GM18861 (cell line): Measurements from ENCODE around the gene CNDP2.
"Not testable (repeated sequence)": the region's sequence is repeated elsewhere in the genome, so short reads cannot be mapped to it uniquely, and the experiment has no call there.

Experiments
- ATAC-seq: cut with Tn5 transposase; IDR thresholded peaks from one replicate; pipeline ENCODE4 v1.9.1; 2021; ENCODE audit not compliant: unreplicated experiment

Gene CNDP2

DNA sequence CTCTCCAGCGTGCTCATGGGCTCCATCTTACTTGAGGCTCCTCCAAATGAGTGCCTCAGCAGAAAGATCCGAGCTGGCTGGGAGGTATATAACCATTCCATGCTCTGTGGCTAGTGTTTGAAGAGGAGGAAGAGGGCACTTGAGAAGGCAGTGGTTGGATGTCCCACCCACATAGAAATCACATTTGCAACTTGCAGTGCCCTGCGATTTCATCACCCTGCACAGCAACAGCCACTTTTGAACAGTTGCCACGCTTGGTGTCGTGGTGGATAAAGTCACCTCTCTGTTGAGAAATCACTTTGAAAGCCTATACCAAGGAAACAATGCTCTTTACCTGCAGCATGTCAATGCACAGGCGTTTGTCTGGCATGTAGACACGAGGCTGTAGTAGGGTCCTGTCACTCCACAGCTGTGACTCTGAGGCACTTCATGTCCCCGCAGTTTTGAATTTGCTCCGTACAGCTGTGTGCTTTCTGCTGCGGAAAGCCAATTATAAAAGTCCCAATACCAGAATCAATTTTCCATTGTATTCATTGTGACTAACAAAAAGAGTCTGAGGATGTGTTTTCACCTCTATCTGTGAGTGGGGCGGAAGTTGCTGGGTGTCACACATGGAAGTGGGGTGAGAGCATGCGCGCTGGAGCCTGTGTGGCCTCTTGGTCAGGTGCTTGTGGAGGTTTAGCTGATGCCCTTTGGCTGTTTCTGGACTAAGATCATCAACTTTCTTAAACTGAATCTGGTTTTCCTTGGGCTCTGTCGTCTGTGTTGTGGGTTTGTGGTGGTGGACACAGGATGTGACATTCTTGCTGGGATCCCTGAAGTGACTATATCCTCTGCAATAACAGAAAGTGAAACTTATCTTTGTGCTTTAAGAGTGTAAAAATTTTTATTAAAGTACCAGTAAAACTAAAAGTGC lies 2.8 kb downstream of the CNDP2 start:
- ATAC-seq, result peak; percentile 37

DNA sequence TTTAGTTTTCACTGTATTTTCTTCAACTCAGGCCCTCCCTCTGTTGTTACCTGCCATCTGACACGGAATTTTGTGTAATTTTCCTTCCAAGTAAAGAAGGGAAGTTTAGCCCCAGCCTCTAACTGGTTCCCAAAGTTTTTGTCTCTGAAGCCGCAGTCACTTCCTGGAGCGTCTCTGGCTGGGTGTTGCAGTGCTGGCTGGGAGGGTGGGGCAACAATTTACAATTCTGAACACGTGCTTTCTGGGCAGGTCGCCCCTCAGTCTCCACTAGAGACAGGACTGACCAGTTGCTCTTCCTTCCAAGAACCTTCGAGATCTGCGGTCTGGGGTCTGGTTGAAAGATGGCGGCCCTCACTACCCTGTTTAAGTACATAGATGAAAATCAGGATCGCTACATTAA lies 3.5 kb downstream of the CNDP2 start:
- peak; percentile 31 for ATAC-seq

DNA sequence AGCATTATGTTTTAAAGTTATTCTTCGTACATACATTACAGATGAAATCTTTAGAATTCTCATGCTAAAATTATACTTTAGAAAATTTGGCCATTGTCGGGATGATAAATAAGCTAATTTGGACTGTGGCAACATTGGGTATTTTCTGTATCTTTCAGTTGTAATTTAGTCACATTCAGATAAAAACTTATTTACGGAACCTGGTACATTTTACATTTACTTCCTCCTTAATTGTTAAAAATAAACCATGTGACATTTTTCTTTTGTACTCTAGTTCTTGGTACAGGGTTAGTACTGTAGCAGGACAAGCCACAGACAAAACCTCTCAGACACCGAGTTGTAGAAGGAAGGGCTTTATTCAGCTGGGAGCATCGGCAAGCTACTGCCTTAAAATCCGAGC lies 4.2 kb downstream of the CNDP2 start:
- no peak for ATAC-seq

DNA sequence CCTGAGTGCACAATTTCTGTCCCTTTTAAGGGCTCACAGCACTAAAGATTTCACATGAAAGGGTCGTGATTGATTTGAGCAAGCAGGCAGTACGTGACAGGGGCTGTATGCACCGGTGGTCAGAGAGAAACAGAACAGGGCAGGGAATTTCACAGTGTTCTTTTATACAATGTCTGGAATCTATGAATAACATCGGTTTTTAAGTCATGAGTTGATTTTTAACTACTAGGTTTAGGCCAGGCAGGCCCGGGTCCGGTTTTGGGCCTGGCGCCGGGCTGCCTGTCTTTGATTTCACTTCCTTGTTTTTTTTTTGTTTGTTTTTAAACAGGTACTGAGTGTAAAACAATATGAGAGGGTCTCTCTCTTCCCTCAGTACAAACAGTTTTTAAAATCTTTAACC lies 4.6 kb downstream of the CNDP2 start:
- not testable (repeated sequence) for ATAC-seq

DNA sequence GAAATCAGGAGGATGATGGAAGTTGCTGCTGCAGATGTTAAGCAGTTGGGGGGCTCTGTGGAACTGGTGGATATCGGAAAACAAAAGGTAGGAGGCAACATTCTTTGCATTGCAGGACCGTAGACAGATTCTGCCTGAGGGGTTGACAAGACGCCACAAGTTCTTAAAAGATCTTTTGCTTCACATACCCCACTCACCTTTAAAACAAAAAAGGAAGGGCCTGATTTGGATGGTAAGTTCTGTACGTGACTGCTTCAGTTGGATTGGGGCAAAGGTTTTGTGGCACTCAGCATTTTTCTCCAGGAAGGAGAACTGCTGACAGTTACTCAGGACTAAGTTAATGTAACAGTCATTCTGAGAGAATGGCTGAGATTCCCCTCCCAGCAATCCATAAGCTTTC lies 5.2 kb downstream of the CNDP2 start:
- ATAC-seq, result no peak

DNA sequence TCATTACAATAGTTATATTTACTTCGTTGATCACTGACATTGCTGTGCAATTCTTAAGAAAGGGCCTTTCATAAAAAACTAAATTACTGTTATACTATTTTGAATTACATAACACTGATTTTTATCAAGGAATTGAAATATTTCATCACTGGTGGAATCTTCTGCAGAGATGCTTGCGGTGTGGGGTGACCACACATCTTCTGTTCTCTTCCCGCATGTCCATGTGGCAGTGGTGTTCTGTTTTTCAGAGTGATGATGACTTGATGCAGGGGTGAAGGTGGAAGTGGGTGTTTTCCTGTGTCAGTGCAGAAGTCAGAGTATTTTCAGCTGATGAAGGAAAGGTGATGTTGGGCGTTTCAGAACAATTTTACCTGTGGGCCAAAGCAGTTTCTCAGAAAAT lies 7.0 kb downstream of the CNDP2 start:
- ATAC-seq, result no peak

DNA sequence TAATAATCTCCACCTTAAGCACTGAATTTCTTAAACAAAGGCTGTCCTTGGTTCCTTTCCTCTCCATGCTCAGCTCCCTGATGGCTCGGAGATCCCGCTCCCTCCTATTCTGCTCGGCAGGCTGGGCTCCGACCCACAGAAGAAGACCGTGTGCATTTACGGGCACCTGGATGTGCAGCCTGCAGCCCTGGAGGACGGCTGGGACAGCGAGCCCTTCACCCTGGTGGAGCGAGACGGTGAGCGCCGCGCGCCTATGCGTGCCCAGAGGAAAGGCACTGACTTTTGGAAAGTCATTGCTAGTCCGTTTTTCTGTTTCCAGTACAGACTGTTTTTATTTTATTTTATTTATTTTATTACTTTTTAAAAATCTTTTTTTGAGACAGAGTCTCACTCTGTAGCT lies 9.6 kb downstream of the CNDP2 start:
- no peak for ATAC-seq

DNA sequence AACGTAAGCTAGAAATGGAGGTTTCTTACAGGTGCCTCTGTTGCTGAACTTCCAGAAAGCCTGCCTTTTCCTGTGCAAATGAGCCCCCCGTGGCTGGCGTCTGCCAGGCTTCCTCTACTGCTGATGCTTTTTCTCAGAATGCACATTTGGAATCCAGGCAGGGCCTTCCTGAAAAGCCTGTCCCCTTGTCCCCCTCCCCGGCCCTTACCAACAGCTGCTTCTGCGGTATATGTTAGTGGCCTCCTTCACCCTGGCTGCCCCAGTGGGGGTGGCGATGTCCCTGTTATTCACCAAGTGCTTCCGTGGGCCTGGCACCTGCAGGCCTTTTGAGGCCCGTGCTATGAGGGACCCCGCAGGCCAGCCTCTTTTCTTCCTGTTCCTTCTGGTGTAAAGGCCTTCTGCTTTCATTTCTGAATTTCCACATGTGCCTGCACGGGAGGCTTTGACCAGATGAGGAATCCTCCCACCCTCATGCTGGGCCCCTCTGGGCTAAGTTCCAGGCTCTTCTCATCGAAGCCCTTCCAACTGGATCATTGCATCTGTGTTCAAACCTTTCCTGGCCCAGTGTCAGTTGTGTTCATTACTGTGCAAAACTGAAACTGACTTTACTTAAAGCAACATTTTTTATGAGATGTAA lies 10.4 kb downstream of the CNDP2 start:
- ATAC-seq, result no peak

DNA sequence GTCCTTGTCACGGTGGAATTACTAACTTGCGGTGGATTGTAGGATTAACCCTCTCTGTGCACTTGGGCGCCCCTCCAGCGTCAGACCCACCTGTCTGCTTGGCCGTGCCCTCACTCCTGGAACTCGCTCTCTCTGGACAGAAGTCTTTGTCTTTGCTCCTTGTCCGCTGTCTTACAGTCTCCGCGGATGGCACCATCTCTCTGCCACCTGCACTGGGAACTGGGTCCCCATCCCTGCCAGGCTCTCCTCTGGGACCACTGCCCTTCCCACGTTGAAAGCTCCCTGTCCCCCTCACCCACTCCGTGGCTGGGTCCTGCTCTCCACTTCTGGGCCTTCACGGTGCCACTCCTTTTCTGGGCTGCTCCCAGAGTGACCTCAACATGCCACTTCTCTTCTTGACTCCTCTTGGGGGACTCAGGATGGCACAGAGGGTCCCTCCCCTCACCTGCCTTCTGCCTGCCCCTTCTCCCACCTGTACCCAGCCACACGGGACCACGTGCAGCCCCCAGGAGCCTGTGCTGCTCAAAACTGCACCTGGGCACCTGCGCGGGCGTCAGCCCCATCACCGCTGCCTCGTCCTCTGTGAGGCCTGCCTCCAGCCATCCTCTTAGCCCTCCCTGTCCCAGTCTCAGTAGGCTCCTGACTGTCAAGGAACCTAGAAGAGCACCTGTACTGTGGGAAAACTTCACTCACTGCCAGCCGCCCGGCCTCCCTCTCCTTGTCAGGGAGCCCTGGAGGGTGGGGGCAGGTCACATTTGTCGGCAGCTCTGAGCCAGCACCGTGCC lies 11.1 kb downstream of the CNDP2 start:
- ATAC-seq, result no peak

DNA sequence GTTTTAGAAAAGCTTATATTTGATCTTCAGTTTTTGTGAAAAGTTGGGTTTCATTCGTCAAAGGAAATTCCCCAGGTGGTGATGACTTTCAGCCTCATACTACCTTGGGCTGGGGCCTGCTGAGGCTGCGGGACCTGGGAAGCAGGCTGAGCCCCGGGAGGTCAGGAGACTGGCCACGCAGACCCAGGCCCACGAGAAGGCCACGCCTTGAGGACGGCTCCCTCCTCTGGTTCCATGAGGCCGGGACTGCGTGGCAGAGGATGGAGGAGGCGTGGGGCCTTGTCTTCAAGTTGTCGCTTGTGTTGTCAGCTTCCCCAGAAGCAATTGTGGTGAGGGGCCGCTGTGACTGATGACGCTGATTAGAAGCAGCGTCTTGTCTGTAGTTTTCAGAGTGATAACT lies 11.8 kb downstream of the CNDP2 start:
- ATAC-seq, result no peak

DNA sequence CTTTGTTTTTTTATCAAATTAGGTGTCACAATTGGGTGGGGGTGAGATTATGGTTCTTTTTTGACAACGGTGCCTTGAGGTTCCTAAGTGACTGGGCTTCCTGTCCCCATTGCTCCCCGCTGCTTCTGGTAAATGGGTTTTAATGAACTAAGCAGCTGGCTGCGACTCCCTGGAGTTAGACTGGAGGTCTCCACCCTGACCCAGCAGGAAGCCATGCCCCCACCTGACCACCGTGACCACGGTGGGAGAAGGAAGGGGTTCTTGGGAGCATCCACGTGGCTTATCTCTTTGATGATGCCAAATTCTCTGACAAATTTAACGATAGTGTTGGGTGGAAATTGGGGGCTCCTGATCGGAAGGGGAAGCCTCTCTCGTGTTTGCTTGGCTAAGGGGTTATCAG lies 12.2 kb downstream of the CNDP2 start:
- no peak for ATAC-seq

DNA sequence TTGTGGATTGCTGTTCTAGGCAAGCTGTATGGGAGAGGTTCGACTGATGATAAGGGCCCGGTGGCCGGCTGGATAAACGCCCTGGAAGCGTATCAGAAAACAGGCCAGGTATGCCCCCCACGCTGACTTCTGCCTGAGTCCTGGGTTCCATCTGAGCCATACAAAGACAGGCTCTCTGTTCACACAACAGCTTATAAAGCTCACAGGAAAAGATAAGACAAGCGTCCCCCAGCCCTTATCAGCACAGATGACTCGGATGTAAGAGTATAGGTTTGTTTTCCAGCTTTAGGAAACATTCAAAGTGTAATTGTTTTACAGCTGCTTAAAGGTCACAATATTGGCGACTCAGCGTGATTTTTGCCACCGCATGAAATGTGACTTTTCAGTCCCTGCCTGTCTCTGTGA lies 12.7 kb downstream of the CNDP2 start:
- ATAC-seq, result no peak

DNA sequence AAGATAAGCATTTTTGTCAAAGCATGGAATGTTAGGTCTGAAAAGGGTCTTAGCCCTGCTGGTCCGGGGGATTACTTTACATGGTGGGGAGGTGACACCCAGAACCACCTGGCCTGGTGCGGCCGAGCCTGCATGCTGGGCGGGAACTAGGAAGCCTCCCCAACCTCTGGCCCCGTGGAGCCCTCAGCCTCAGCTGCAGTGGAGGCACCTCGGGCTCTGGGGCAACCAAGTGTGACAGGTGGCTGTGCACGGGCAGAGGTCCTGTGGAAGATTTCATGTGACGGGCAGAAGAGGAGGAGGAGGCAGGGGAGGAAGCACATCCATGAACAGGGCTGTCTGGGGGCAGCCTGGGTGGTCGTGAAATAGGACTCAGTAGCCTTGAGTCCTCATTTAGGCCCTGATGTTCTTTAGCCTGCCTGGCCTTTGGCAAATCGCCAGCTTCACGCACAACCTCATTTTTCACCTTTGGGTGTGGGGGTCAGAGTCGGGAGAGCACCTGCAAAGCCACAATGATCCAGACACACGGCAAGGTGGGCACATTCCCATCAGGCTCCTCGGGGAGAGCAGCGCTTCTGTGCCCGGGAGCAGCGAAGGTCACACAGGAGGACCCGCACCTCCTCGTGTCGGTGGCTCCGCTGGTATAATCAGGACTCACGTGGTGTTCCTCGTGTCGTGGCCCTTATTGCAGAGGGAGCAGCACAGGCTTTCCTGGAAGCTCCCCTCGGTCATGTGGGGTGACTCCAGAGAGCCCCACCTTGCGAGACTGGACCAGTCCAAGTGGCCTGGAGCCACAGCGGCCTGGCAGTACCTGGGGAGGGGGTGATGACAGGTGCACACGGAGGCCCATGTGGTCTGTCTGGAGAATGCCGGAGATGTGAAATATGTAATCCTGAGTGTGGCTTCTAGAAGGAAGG lies 13.9 kb downstream of the CNDP2 start:
- no peak for ATAC-seq

DNA sequence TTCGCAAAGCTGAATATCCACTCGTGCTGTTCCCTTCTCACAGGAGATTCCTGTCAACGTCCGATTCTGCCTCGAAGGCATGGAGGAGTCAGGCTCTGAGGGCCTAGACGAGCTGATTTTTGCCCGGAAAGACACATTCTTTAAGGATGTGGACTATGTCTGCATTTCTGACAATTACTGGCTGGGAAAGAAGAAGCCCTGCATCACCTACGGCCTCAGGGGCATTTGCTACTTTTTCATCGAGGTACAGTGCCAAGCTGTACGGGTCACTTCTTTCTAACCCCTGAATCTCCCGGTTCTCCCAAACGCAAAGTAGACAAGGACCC lies 14.6 kb downstream of the CNDP2 start:
- ATAC-seq, result no peak

DNA sequence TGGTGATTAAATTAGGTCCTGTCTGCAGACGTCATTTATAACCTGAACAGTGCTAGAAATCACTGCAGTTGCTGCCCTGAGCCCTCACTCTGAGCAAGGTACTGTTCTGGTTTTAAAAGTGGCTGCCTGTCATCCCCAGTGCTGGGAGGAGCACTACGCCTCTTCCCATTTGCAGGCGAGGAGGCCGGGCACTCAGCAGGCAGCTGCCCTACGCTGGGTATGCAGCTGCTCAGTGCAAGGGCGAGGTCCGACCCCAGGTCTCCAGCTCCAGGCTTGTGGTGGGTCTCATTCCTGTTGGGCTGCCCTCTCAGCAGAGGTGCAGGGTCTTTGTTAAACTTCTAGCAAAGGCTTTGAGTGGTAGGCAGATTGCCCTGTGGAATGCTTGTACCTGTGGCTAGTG lies 15.7 kb downstream of the CNDP2 start:
- no peak for ATAC-seq

DNA sequence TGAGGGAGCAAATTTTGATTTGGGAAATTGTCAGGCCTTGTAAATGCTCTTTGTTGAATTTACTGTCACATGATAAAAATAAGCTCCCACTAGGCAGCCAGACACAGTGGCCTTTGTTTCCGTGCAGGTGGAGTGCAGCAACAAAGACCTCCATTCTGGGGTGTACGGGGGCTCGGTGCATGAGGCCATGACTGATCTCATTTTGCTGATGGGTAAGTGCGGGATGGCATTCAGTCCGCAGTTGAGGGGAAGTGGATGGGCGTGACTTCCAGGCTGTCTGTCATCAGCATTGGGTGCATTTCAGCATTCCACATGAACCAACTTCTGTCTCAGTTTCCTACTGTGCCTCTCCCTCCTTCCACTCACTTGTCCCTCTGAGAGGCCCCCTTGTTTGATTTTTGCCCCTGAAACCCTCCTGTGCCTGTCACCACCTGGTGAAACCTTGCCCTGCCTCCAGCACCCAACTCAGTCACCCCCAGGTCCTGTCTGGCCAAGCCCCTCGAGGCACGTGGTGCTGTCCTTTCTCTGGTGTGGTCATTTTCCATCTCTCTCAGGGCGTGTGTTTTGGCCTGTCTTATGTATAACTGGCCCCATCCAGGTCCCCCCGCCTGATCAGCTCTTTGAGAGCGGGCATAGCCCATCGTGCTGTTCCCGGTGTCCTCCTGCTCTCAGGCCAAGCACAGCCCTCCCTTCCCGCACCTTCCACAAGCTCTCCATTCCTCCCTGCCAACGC lies 16.3 kb downstream of the CNDP2 start:
- ATAC-seq, result no peak

DNA sequence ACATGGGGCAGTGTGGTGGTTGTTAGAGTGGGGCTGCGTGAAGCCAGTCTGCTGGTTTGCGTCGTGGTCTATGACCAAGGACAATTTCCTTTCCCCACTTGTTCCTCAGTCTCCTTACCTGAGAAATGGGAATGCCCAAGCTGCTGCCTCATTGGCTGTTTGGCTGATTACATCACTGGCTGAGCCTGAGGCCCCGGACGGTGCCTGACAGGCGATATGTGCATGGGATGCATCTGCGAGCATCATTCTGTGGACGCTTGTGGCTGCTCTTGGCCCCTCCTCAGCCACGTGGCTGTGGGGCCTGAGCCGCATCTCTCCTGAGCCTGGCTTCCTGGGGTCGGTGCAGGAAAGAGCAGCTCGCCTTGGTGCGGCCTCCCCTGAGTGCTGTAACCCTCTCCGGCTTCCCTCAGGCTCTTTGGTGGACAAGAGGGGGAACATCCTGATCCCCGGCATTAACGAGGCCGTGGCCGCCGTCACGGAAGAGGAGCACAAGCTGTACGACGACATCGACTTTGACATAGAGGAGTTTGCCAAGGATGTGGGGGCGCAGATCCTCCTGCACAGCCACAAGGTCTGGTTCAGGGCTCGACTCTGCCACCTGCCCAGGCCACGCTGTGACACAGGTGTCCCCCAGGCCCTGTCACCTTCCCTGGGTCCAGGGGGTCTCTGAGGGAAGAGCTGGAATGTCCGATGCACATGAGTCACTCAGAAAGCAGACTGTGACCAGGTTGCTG lies 17.2 kb downstream of the CNDP2 start:
- ATAC-seq, result no peak

DNA sequence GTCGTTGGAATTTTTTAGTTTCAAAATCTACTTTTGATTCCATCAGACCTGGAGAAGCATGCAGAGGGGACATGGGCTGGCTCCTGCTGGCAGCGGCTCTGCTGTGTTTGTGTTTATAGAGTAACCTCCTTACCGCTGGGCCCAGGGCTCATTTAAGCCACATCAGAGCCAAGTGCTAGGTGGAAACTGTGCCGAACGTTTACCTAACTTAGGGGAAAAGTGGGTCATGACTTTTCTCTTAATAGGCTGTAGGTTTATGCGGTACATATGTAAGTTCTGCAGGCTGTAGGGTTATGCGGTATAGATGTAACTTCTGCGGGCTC lies 17.7 kb downstream of the CNDP2 start:
- no peak for ATAC-seq

DNA sequence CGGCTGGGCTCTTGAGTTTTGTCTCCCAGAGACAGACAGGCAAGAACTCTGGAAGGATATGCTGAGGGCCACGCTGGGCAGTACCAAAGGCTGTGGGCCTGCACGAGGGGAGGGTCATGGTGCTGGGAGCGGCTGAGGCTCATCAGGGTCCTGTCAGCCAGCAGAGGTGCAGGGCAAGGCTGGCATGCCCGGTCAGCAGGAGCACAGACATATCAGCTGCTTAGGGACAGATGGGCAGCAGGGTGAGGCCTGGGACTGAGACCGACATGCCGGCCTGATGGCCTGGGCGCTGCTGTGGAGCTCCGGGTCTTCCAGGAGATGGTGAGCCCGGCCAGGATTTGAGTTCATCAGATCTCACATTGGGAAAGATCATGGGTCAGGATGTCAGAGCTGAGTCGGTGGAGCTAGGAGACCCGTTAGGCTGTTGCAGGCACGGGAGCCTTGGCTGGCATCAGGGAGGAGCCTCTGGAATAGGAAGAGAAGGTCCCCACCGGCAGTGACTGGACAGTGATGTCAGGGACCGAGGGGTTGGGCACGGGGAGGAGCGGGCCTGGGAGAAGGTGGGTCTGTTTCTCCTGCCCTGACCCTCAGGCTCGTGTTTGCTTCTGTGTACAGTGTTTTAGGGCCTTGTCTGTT lies 18.8 kb downstream of the CNDP2 start:
- ATAC-seq, result no peak
